ENCODE measurements around the gene GCHFR.

The GCHFR gene

DNA sequence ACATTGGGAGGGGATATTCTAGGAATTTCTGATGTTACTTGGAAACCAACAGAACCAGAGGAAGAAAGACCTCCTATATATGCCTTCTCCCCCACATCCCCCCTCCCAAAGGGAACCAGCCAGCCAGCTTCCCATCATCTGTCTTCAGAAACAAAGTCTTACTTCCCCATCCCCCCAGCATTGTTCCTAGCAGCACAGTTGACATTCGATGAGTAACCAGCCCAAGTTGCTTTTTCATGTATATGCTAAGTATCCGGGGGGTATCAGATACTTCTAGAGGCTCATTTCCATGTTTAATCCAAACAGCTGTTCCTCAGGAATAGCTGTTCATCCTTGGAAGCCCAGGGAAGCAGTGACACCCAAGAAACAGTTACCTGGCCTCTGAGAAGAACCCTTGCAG lies 24.8 kb upstream of the GCHFR start:
- Histone ChIP-seq H3K27ac (ENCODE audit: poor library complexity, severe bottlenecking) (no peak overlapping the region), H3K4me1 (ENCODE audit: insufficient read depth, poor library complexity, severe bottlenecking) (peaks cover 6% of the 10 kb centered on the region), H3K9me3 (ENCODE audit: severe bottlenecking) (no peaks in the 10 kb centered on the region), H3K36me3 (ENCODE audit: low read depth) (peaks cover 99% of the 10 kb centered on the region), H3K4me3 (ENCODE audit: severe bottlenecking) (no peak overlapping the region), H3K27me3 (ENCODE audit: insufficient read depth, poor library complexity, severe bottlenecking) (no peaks in the 10 kb centered on the region)
- DNase-seq (ENCODE audit: low spot score) (peak; percentile 19), ATAC-seq (ENCODE audit: low read depth) (no peak)
- TF ChIP-seq, protein P1, sequence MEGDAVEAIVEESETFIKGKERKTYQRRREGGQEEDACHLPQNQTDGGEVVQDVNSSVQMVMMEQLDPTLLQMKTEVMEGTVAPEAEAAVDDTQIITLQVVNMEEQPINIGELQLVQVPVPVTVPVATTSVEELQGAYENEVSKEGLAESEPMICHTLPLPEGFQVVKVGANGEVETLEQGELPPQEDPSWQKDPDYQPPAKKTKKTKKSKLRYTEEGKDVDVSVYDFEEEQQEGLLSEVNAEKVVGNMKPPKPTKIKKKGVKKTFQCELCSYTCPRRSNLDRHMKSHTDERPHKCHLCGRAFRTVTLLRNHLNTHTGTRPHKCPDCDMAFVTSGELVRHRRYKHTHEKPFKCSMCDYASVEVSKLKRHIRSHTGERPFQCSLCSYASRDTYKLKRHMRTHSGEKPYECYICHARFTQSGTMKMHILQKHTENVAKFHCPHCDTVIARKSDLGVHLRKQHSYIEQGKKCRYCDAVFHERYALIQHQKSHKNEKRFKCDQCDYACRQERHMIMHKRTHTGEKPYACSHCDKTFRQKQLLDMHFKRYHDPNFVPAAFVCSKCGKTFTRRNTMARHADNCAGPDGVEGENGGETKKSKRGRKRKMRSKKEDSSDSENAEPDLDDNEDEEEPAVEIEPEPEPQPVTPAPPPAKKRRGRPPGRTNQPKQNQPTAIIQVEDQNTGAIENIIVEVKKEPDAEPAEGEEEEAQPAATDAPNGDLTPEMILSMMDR (IDR thresholded peaks at IDR 0.05; ENCODE audit: poor library complexity, severe bottlenecking), result no peak

DNA sequence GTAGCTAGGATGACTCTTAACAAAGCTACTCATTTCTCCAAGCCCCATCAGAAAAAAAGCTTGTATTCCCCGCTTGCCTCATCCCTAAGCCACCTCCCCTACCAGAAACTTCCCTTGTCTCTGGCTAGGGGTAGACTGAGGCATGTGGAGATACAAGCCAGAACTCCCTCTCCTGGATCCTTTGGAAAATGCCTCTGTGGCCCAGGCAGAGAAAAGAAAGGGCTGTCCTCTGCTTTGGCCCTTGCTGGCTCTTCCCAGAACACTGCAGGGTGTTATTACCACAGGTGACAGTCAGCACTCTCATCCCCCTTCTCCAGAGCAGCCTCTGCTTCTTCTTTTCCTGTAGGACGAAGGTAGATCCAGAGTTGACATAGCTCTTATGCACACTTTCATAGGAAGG lies 24.0 kb upstream of the GCHFR start:
- DNase-seq (ENCODE audit: low spot score) (peak; percentile 17), ATAC-seq (ENCODE audit: low read depth) (no peak)
- H3K36me3 ChIP-seq (ENCODE audit: low read depth), result peaks cover 99% of the 10 kb centered on the region
- H3K4me3 ChIP-seq (ENCODE audit: severe bottlenecking), result no peak overlapping the region
- no peak overlapping the region for H3K27ac ChIP-seq (ENCODE audit: poor library complexity, severe bottlenecking)
- H3K27me3 ChIP-seq (ENCODE audit: insufficient read depth, poor library complexity, severe bottlenecking), result no peaks in the 10 kb centered on the region
- no peaks in the 10 kb centered on the region for H3K9me3 ChIP-seq (ENCODE audit: severe bottlenecking)
- TF ChIP-seq, protein P1 (IDR thresholded peaks at IDR 0.05; ENCODE audit: poor library complexity, severe bottlenecking), result peak; percentile 10
- H3K4me1 ChIP-seq (ENCODE audit: insufficient read depth, poor library complexity, severe bottlenecking), result peaks cover 10% of the 10 kb centered on the region

DNA sequence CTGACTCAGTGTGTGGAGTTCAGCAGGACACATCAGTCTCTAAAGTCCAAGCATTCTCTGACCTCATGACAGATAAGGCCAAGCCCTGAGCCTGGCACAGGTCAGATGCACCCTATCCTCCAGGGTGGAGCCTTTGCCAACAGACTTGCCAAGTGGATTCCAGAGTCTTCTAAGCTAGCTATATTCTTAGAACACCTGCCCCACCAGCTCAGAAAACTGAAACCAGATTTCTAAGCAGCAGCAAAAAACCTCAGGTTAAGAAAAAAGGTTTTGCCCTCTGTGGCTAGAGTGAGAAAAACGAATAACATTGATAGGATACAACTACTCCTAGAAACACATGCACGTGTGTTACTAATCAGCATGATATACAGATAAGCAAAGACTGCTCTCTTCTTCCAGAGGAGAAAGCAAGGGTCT lies 20.4 kb upstream of the GCHFR start:
- Histone ChIP-seq H3K4me1 (ENCODE audit: insufficient read depth, poor library complexity, severe bottlenecking) (peaks cover 10% of the 10 kb centered on the region), H3K9me3 (ENCODE audit: severe bottlenecking) (no peaks in the 10 kb centered on the region), H3K4me3 (ENCODE audit: severe bottlenecking) (no peak overlapping the region), H3K27me3 (ENCODE audit: insufficient read depth, poor library complexity, severe bottlenecking) (no peaks in the 10 kb centered on the region), H3K36me3 (ENCODE audit: low read depth) (peaks cover 85% of the 10 kb centered on the region), H3K27ac (ENCODE audit: poor library complexity, severe bottlenecking) (peak overlapping the region; percentile 68)
- no peak for DNase-seq (ENCODE audit: low spot score)
- TF ChIP-seq, protein P1 (IDR thresholded peaks at IDR 0.05; ENCODE audit: poor library complexity, severe bottlenecking), result no peak
- no peak for ATAC-seq (ENCODE audit: low read depth)

DNA sequence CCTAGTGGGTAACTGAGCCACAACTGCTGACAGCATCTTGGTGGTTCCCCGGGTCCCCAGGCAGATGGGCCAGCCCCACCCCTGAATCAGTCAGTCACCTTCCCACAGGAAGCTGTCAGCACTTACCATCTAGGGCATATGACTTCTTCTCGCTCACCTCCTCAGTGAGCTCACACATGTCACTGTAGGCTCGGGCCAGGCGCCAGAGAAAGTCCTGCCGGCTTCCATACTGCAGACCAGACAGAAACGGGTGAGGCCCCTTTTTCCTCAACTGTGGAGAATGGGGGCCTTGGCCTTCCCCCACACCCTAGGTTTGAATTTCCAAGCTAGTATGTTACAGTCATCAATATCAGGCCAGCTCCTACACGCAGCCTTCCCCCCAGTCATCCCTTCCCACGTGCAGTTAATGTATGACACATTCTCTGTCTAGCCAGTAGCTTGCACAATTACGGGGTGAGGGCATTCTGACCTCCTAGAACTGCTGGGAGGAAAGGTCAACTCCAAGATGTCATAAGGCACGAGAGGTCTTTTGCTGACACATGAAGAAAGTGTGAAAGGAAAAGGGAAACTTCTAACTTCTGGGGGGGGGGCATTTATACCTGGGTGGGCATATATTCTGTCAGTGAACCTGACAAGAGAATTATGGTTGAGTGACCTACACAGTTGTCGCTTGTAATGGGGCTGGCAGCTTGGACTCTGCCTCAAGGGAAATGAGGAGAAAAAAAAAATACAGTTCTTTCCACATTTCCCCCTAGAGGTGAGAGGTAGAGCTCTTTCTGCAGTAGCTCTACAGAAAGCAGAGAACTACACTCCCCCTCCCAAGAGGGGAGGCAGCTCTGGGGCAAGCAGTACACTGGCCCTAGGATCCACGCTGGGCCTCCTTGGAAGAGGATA lies 19.7 kb upstream of the GCHFR start:
- H3K4me1 ChIP-seq (ENCODE audit: insufficient read depth, poor library complexity, severe bottlenecking), result peaks cover 10% of the 10 kb centered on the region
- TF ChIP-seq, protein P1 (IDR thresholded peaks at IDR 0.05; ENCODE audit: poor library complexity, severe bottlenecking), result no peak
- no peaks in the 10 kb centered on the region for H3K27me3 ChIP-seq (ENCODE audit: insufficient read depth, poor library complexity, severe bottlenecking)
- H3K4me3 ChIP-seq (ENCODE audit: severe bottlenecking), result no peak overlapping the region
- ATAC-seq (ENCODE audit: low read depth) (peak; percentile 81), DNase-seq (ENCODE audit: low spot score) (peak; percentile 82)
- peak overlapping the region; percentile 68 for H3K27ac ChIP-seq (ENCODE audit: poor library complexity, severe bottlenecking)
- H3K36me3 ChIP-seq (ENCODE audit: low read depth), result peaks cover 81% of the 10 kb centered on the region
- no peaks in the 10 kb centered on the region for H3K9me3 ChIP-seq (ENCODE audit: severe bottlenecking)

DNA sequence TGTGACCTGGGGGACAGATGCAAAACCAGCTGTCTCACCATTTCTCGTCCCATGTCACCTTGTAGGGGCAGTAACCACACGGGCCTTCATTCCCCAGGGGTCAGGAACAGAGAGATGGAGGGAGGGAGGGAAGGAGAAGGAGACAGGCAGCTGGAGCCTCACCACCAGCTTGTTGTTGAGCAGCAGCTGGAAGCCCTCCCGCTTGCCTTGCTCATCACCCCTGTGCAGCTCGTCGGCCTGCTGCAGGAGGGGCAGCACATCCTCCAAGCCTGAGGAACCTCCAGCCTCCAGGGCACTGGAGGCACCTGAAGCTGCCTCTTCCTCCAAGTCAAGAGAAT lies 19.1 kb upstream of the GCHFR start:
- Histone ChIP-seq H3K27me3 (ENCODE audit: insufficient read depth, poor library complexity, severe bottlenecking) (no peaks in the 10 kb centered on the region), H3K27ac (ENCODE audit: poor library complexity, severe bottlenecking) (peak overlapping the region; percentile 68), H3K36me3 (ENCODE audit: low read depth) (peaks cover 81% of the 10 kb centered on the region), H3K4me3 (ENCODE audit: severe bottlenecking) (no peak overlapping the region), H3K4me1 (ENCODE audit: insufficient read depth, poor library complexity, severe bottlenecking) (peaks cover 10% of the 10 kb centered on the region), H3K9me3 (ENCODE audit: severe bottlenecking) (no peaks in the 10 kb centered on the region)
- ATAC-seq (ENCODE audit: low read depth) (no peak), DNase-seq (ENCODE audit: low spot score) (peak; percentile 47)
- TF ChIP-seq, protein P1 (IDR thresholded peaks at IDR 0.05; ENCODE audit: poor library complexity, severe bottlenecking), result no peak

Measured in RWPE2 (cell line).